ENCODE data around the gene CFAP97D2. TPM values are rescaled to one million over a fixed set of nuclear protein-coding genes. Genes with fewer than 3 reads are reported as not detected.

CFAP97D2 gene
- total and polyA plus RNA-seq, 10 donors = 0.05 TPM; not detected in 9

DNA sequence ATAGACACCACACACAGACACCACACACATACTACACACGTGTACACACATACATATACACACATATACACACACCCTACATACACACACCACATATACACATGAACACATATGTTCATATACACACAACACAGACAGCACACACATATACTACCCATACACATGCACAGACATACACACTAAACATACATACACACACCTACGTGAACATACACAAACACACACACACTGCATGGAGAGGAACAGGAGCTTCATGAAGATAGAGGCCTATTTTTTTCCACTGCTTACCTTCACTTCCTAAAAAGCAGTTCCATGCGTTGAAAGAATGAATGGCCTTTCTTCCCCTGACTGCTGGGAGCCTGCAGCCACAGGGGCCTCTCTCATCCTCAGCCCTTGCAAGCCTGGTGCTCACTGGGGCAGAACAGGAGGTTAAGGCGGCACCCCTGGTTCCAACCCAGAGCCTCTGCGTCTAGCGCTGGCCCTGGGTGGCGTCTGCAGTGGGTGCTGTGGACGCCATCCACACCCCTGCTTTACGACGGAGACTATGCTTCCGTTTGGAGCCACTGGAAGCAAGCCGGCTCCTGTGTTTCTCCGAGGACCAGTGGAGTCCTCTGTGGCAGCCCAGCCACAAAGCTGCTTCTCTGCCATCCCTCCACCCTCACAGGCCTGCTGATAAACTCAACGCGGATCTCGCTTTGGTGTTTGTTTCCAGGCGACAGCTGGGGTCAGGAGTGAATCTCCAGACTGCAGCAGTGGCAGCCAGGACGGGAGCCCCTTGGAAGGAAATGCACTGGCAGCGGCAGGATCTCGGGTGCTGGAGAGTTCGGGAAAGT lies 44.7 kb upstream of the CFAP97D2 start:
- Histone ChIP-seq H3K9me3 (no peaks in the 10 kb centered on the region), H3K27ac (peak overlapping the region in 6 of 8 donors; percentile 17 to 68 (median 54)), H3K4me3 (no peak overlapping the region), H3K27me3 (replicated peaks in 1 of 7) (no peaks in the 10 kb centered on the region), H3K36me3 (no peaks in the 10 kb centered on the region), H3K4me1 (peaks cover 20 to 44% (median 29%) of the 10 kb centered on the region in 6 donors)
- intact Hi-C loops (cut with DNase I; ENCODE audit: low total_unique reads) = no loop called here
- DNase-seq = peak; percentile 87
- TF ChIP-seq CTCF (IDR thresholded peaks at IDR 0.05 in 8 of 11, conservative IDR thresholded peaks at IDR 0.05 in 3 of 11) (no peak), POLR2AphosphoS5 (IDR thresholded peaks at IDR 0.05) (peak in 2 of 3 donors; percentile 12 to 40)
- WGBS, 5 donors = 32 to 77% (median 65%) methylated on average over 15 to 21 of the region's 21 CpGs

DNA sequence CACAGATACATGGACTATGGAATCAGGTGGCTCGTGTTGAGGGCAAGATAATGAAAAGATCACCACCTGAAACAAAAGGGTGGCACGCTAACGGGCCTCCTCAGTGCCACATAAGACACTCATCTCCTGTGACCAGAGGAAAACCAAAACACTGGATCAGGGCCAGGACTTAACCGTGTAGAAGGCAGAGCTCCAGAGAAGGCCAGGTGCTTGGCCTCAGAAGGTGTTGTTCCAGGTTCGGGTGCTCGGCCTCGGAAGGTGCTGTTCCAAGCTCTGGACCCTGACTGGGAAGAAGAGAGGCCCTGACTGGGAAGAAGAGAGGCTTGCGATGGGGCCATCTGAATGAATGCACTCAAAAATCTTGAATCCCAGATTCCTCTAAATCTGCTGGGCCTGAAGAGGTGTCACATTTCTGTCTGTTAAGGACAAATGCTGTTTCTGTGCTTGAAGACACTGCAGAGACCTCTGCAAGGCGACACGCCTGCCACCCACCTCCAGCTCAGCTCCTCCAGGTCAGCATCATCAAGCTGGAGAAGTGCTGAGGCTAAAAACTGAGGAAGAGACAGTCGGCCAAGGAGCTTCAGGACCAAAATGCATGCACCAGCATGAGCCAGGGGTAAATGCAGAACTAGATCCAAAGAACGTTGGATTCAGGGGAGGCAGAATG lies 44.0 kb upstream of the CFAP97D2 start:
- Histone ChIP-seq H3K9me3 (no peaks in the 10 kb centered on the region), H3K27me3 (replicated peaks in 1 of 7) (peaks cover 0 to under 1% (median 0%) of the 10 kb centered on the region in 7 donors), H3K27ac (peak overlapping the region in 3 of 8 donors; percentile 26 to 68 (median 51)), H3K36me3 (no peaks in the 10 kb centered on the region), H3K4me1 (peaks cover 13 to 38% (median 23%) of the 10 kb centered on the region in 6 donors), H3K4me3 (no peak overlapping the region)
- intact Hi-C loops (cut with DNase I; ENCODE audit: low total_unique reads) = no loop called here
- 49 to 69% (median 62%) methylated on average over 12 of the region's 12 CpGs for WGBS, 5 donors
- no peak for TF ChIP-seq CTCF (IDR thresholded peaks at IDR 0.05 in 8 of 11, conservative IDR thresholded peaks at IDR 0.05 in 3 of 11)
- no peak for TF ChIP-seq POLR2AphosphoS5 (IDR thresholded peaks at IDR 0.05)
- TF ChIP-seq POLR2A (IDR thresholded peaks at IDR 0.05) = no peak
- peak; percentile 51 for DNase-seq

- H3K27me3 ChIP-seq (replicated peaks in 1 of 7) = peaks cover 0 to 4% (median 0%) of the 10 kb centered on the region in 7 donors
- intact Hi-C loops (cut with DNase I; ENCODE audit: low total_unique reads) = no loop called here
- TF ChIP-seq CTCF (IDR thresholded peaks at IDR 0.05 in 8 of 11, conservative IDR thresholded peaks at IDR 0.05 in 3 of 11) (no peak), POLR2A (IDR thresholded peaks at IDR 0.05) (no peak), POLR2AphosphoS5 (IDR thresholded peaks at IDR 0.05) (no peak)
- H3K4me3 ChIP-seq = no peak overlapping the region
- peaks cover 6 to 38% (median 23%) of the 10 kb centered on the region in 6 donors for H3K4me1 ChIP-seq
- H3K9me3 ChIP-seq = no peaks in the 10 kb centered on the region
- WGBS, 5 donors = 87 to 93% (median 91%) methylated on average over 15 of the region's 15 CpGs
- DNase-seq = peak; percentile 74
- peak overlapping the region in 1 of 8 donors; percentile 68 for H3K27ac ChIP-seq
- H3K36me3 ChIP-seq = no peaks in the 10 kb centered on the region
Observed at GRCh38 chr13:114135731-114136171, 43.3 kb upstream of the CFAP97D2 start.

DNA sequence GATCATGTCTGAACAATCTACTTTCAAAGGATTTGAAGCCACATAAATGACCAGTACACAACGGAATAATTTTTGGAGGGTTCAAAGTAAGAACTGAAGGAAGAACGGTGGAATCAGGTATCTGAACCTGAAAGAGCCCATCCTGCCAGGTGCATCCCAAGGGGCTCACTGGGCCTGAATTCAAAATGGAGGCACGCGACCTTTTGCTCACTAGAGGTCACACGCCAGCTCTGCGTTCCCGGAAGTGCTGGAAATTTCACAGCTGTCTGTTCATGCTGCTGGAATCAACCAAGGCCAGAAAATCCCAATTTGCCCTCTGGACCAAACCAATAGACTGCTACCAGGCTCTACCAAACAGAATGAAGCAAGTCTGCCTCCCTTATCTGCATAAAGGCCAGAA lies 42.5 kb upstream of the CFAP97D2 start:
- DNase-seq = peak; percentile 64
- intact Hi-C loops (cut with DNase I; ENCODE audit: low total_unique reads) = no loop called here
- H3K4me3 ChIP-seq = no peak overlapping the region
- H3K27me3 ChIP-seq (replicated peaks in 1 of 7) = peaks cover 0 to 4% (median 0%) of the 10 kb centered on the region in 7 donors
- TF ChIP-seq POLR2A (IDR thresholded peaks at IDR 0.05) (no peak), CTCF (IDR thresholded peaks at IDR 0.05 in 8 of 11, conservative IDR thresholded peaks at IDR 0.05 in 3 of 11) (no peak), POLR2AphosphoS5 (IDR thresholded peaks at IDR 0.05) (no peak)
- H3K27ac ChIP-seq = no peak overlapping the region
- H3K4me1 ChIP-seq = peaks cover 6 to 38% (median 27%) of the 10 kb centered on the region in 6 donors
- H3K36me3 ChIP-seq = no peaks in the 10 kb centered on the region
- WGBS, 5 donors = 88 to 93% (median 89%) methylated on average over 7 of the region's 7 CpGs
- H3K9me3 ChIP-seq = no peaks in the 10 kb centered on the region
